Measurements from ENCODE around the gene SH2B2. TPM values are rescaled to one million over a fixed set of nuclear protein-coding genes. Genes with fewer than 3 reads are reported as not detected.

Gene SH2B2
- total RNA-seq, 2 donors from 2014 or later: 2.4 to 4.9 TPM

GRCh38 chr7:102273749-102274712, 12.6 kb upstream of the SH2B2 start:
- H3K27me3 Mint-ChIP-seq: no peaks in the 10 kb centered on the region
- peaks cover 3 to 4% of the 10 kb centered on the region in 2 donors for H3K4me1 Mint-ChIP-seq (ENCODE audit: low read depth in 2 of 2)
- DNase-seq (ENCODE audit: low spot score): no peak
- no peaks in the 10 kb centered on the region for H3K36me3 Mint-ChIP-seq
- no peak overlapping the region for H3K4me3 Mint-ChIP-seq
- no peak overlapping the region for H3K27ac Mint-ChIP-seq
- no peak for ATAC-seq
- no peaks in the 10 kb centered on the region for H3K9me3 Mint-ChIP-seq

- no peaks in the 10 kb centered on the region for H3K27me3 Mint-ChIP-seq
- no peak for ATAC-seq
- no peak overlapping the region for H3K27ac Mint-ChIP-seq
- no peaks in the 10 kb centered on the region for H3K36me3 Mint-ChIP-seq
- DNase-seq (ENCODE audit: low spot score): no peak
- H3K9me3 Mint-ChIP-seq: no peaks in the 10 kb centered on the region
- peaks cover 3 to 4% of the 10 kb centered on the region in 2 donors for H3K4me1 Mint-ChIP-seq (ENCODE audit: low read depth in 2 of 2)
- no peak overlapping the region for H3K4me3 Mint-ChIP-seq
Observed at GRCh38 chr7:102275123-102275703, 11.5 kb upstream of the SH2B2 start.

GRCh38 chr7:102277901-102278300, 8.8 kb upstream of the SH2B2 start:
- no peak overlapping the region for H3K27ac Mint-ChIP-seq
- ATAC-seq: no peak
- H3K4me3 Mint-ChIP-seq: no peak overlapping the region
- H3K4me1 Mint-ChIP-seq (ENCODE audit: low read depth in 2 of 2): no peaks in the 10 kb centered on the region
- no peaks in the 10 kb centered on the region for H3K27me3 Mint-ChIP-seq
- no peaks in the 10 kb centered on the region for H3K9me3 Mint-ChIP-seq
- no peak for DNase-seq (ENCODE audit: low spot score)
- H3K36me3 Mint-ChIP-seq: no peaks in the 10 kb centered on the region

- no peak overlapping the region for H3K27ac Mint-ChIP-seq
Observed at GRCh38 chr7:102279537-102280400, 6.9 kb upstream of the SH2B2 start.

GRCh38 chr7:102280521-102280920, 6.1 kb upstream of the SH2B2 start:
- peaks cover 0 to 10% of the 10 kb centered on the region in 2 donors for H3K4me1 Mint-ChIP-seq (ENCODE audit: low read depth in 2 of 2)
- no peak for ATAC-seq
- H3K4me3 Mint-ChIP-seq: no peak overlapping the region
- no peak overlapping the region for H3K27ac Mint-ChIP-seq
- H3K27me3 Mint-ChIP-seq: no peaks in the 10 kb centered on the region
- no peaks in the 10 kb centered on the region for H3K36me3 Mint-ChIP-seq
- H3K9me3 Mint-ChIP-seq: no peaks in the 10 kb centered on the region
- no peak for DNase-seq (ENCODE audit: low spot score)

More at GRCh38 chr7:102279537-102280400, 6.9 kb upstream of the SH2B2 start:
- ATAC-seq (peak; percentile 81 to 83), DNase-seq (ENCODE audit: low spot score) (no peak)
- Mint-ChIP-seq H3K9me3 (no peaks in the 10 kb centered on the region), H3K27me3 (no peaks in the 10 kb centered on the region), H3K4me3 (no peak overlapping the region), H3K36me3 (no peaks in the 10 kb centered on the region), H3K4me1 (ENCODE audit: low read depth in 2 of 2) (peaks cover 0 to 3% of the 10 kb centered on the region in 2 donors)

- H3K9me3 Mint-ChIP-seq: no peaks in the 10 kb centered on the region
- no peak overlapping the region for H3K4me3 Mint-ChIP-seq
- no peaks in the 10 kb centered on the region for H3K36me3 Mint-ChIP-seq
- no peaks in the 10 kb centered on the region for H3K27me3 Mint-ChIP-seq
- H3K4me1 Mint-ChIP-seq (ENCODE audit: low read depth in 2 of 2): peaks cover 0 to 12% of the 10 kb centered on the region in 2 donors
- ATAC-seq: no peak
- DNase-seq (ENCODE audit: low spot score): no peak
- no peak overlapping the region for H3K27ac Mint-ChIP-seq
Observed at GRCh38 chr7:102281785-102282184, 4.9 kb upstream of the SH2B2 start.

- peaks cover 0 to 12% of the 10 kb centered on the region in 2 donors for H3K4me1 Mint-ChIP-seq (ENCODE audit: low read depth in 2 of 2)
- DNase-seq (ENCODE audit: low spot score) (no peak), ATAC-seq (no peak)
- H3K4me3 Mint-ChIP-seq: no peak overlapping the region
- no peaks in the 10 kb centered on the region for H3K9me3 Mint-ChIP-seq
- no peak overlapping the region for H3K27ac Mint-ChIP-seq
- no peaks in the 10 kb centered on the region for H3K36me3 Mint-ChIP-seq
- no peaks in the 10 kb centered on the region for H3K27me3 Mint-ChIP-seq
Observed at GRCh38 chr7:102282465-102283362, 4.0 kb upstream of the SH2B2 start.

GRCh38 chr7:102283477-102284189, 3.0 kb upstream of the SH2B2 start:
- no peak overlapping the region for H3K4me3 Mint-ChIP-seq
- DNase-seq (ENCODE audit: low spot score) (no peak), ATAC-seq (no peak)
- H3K27me3 Mint-ChIP-seq: no peaks in the 10 kb centered on the region
- H3K27ac Mint-ChIP-seq: no peak overlapping the region
- H3K9me3 Mint-ChIP-seq: no peaks in the 10 kb centered on the region
- H3K4me1 Mint-ChIP-seq (ENCODE audit: low read depth in 2 of 2): peaks cover 0 to 15% of the 10 kb centered on the region in 2 donors
- no peaks in the 10 kb centered on the region for H3K36me3 Mint-ChIP-seq

GRCh38 chr7:102284399-102284798, 2.3 kb upstream of the SH2B2 start:
- no peak for DNase-seq (ENCODE audit: low spot score)
- no peak for ATAC-seq
- H3K27me3 Mint-ChIP-seq: no peaks in the 10 kb centered on the region
- H3K9me3 Mint-ChIP-seq: no peaks in the 10 kb centered on the region
- H3K4me1 Mint-ChIP-seq (ENCODE audit: low read depth in 2 of 2): peaks cover 0 to 15% of the 10 kb centered on the region in 2 donors
- H3K27ac Mint-ChIP-seq: no peak overlapping the region
- H3K4me3 Mint-ChIP-seq: no peak overlapping the region
- H3K36me3 Mint-ChIP-seq: no peaks in the 10 kb centered on the region

- DNase-seq (ENCODE audit: low spot score) (no peak), ATAC-seq (no peak)
- H3K9me3 Mint-ChIP-seq: no peaks in the 10 kb centered on the region
- no peaks in the 10 kb centered on the region for H3K27me3 Mint-ChIP-seq
- peaks cover 0 to 15% of the 10 kb centered on the region in 2 donors for H3K4me1 Mint-ChIP-seq (ENCODE audit: low read depth in 2 of 2)
- no peaks in the 10 kb centered on the region for H3K36me3 Mint-ChIP-seq
- H3K27ac Mint-ChIP-seq: no peak overlapping the region
- peak overlapping the region; percentile 53 for H3K4me3 Mint-ChIP-seq
Observed at GRCh38 chr7:102284891-102285539, 1.7 kb upstream of the SH2B2 start.

- ATAC-seq: no peak
- H3K4me1 Mint-ChIP-seq (ENCODE audit: low read depth in 2 of 2): peaks cover 0 to 15% of the 10 kb centered on the region in 2 donors
- peak overlapping the region; percentile 53 for H3K4me3 Mint-ChIP-seq
- no peaks in the 10 kb centered on the region for H3K9me3 Mint-ChIP-seq
- no peak for DNase-seq (ENCODE audit: low spot score)
- H3K27ac Mint-ChIP-seq: no peak overlapping the region
- H3K36me3 Mint-ChIP-seq: no peaks in the 10 kb centered on the region
- H3K27me3 Mint-ChIP-seq: no peaks in the 10 kb centered on the region
Observed at GRCh38 chr7:102285540-102286236, 980 bp upstream of the SH2B2 start.

Measured in natural killer cell treated with Interleukin-12 subunit alpha and Interleukin-12 subunit beta and Interleukin-15 and Interleukin-18, amount 100 ng/mL, for 72 hours (primary cell).